Mesenchymal stem cell (in vitro differentiated cells and primary cell): ENCODE data around the gene HCFC1R1.

ENCODE experiments used
- DNase-seq: peaks from one replicate; pipeline ENCODE4 v3.0.0-alpha.2; 2013
- H2AFZ ChIP-seq: one replicate; pipeline ENCODE4 v1.6.1; 2013; ENCODE audit warnings: low read depth, mild to moderate bottlenecking, control low read depth, inconsistent platforms, low read length, moderate library complexity
- H2AK5ac ChIP-seq: 2 replicates; pipeline ENCODE4 v1.6.1; 2013; ENCODE audit warnings: low read length, moderate library complexity, mild to moderate bottlenecking, inconsistent platforms; ENCODE audit not compliant: severe bottlenecking
- H2BK120ac ChIP-seq: one replicate; pipeline ENCODE4 v1.6.1; 2013; ENCODE audit warnings: low read depth, mild to moderate bottlenecking, inconsistent platforms, low read length, moderate library complexity
- H2BK12ac ChIP-seq, 2 experiments: one replicate each; pipeline ENCODE4 v1.6.1; 2013; ENCODE audit warnings: inconsistent platforms in 2 of 2, low read length in 2 of 2, mild to moderate bottlenecking in 2 of 2, moderate library complexity in 2 of 2, control low read depth in 1 of 2
- H2BK15ac ChIP-seq: one replicate; pipeline ENCODE4 v1.6.1; 2013; ENCODE audit warnings: mild to moderate bottlenecking, low read depth, inconsistent platforms; ENCODE audit not compliant: poor library complexity, severe bottlenecking
- H2BK5ac ChIP-seq: 2 replicates; pipeline ENCODE4 v1.6.1; 2013; ENCODE audit warnings: low read depth, mild to moderate bottlenecking, low read length, control low read depth, inconsistent platforms; ENCODE audit not compliant: poor library complexity, severe bottlenecking
- H3K14ac ChIP-seq, 2 experiments: one replicate each; pipeline ENCODE4 v1.6.1; 2013; ENCODE audit warnings: inconsistent platforms in 2 of 2, low read length in 2 of 2, control low read depth in 1 of 2, mild to moderate bottlenecking in 1 of 2, moderate library complexity in 1 of 2
- H3K18ac ChIP-seq, 2 experiments: one replicate each; pipeline ENCODE4 v1.6.1; 2013; ENCODE audit warnings: inconsistent platforms in 2 of 2, low read length in 2 of 2, control low read depth in 1 of 2, low read depth in 1 of 2, mild to moderate bottlenecking in 1 of 2
- H3K23ac ChIP-seq, 2 experiments: one replicate each; pipeline ENCODE4 v1.6.1; 2013; ENCODE audit warnings: inconsistent platforms in 2 of 2, low read length in 2 of 2, mild to moderate bottlenecking in 2 of 2, moderate library complexity in 2 of 2, control low read depth in 1 of 2
- H3K27ac ChIP-seq: 2 replicates; pipeline ENCODE4 v1.5.1; 2013; ENCODE audit warnings: mild to moderate bottlenecking, moderate library complexity, low read length, control low read depth, inconsistent platforms; ENCODE audit not compliant: poor library complexity, severe bottlenecking
- H3K27me3 ChIP-seq, 2 experiments: 2 replicates each; pipeline versions ENCODE4 v1.6.1 to v1.7.0; 2013; ENCODE audit warnings: low read length in 2 of 2, mild to moderate bottlenecking in 2 of 2, moderate library complexity in 2 of 2, control low read depth in 1 of 2, inconsistent platforms in 1 of 2; ENCODE audit not compliant: control insufficient read depth in 1 of 2, insufficient read depth in 1 of 2
- H3K36me3 ChIP-seq, 2 experiments: 2 replicates each; pipeline versions ENCODE4 v1.6.1 to v1.7.0; 2013; ENCODE audit warnings: low read length in 2 of 2, control low read depth in 1 of 2, inconsistent platforms in 1 of 2, low read depth in 1 of 2, mild to moderate bottlenecking in 1 of 2; ENCODE audit not compliant: insufficient read depth in 2 of 2, control insufficient read depth in 1 of 2
- H3K4ac ChIP-seq, 2 experiments: one replicate each; pipeline ENCODE4 v1.6.1; 2013; ENCODE audit warnings: inconsistent platforms in 2 of 2, low read length in 2 of 2, mild to moderate bottlenecking in 2 of 2, moderate library complexity in 2 of 2, control low read depth in 1 of 2, low read depth in 1 of 2
- H3K4me1 ChIP-seq: 2 replicates; pipeline ENCODE4 v1.6.1; 2013; ENCODE audit warnings: low read depth, low read length, control low read depth; ENCODE audit not compliant: control insufficient read depth, insufficient read depth
- H3K4me2 ChIP-seq: 2 replicates; pipeline ENCODE4 v1.6.1; 2013; ENCODE audit warnings: low read length, mild to moderate bottlenecking, inconsistent platforms; ENCODE audit not compliant: poor library complexity, severe bottlenecking
- H3K4me3 ChIP-seq, 2 experiments: 2 replicates each; pipeline versions ENCODE4 v1.5.1 to v1.7.0; 2013; ENCODE audit warnings: low read length in 2 of 2, mild to moderate bottlenecking in 2 of 2, control low read depth in 1 of 2, low read depth in 1 of 2; ENCODE audit not compliant: insufficient read depth in 1 of 2
- H3K79me1 ChIP-seq: replicated peaks from 2 replicates; pipeline ENCODE4 v1.6.1; 2013; ENCODE audit warnings: mild to moderate bottlenecking, control low read depth, low read length, inconsistent platforms; ENCODE audit not compliant: poor library complexity, severe bottlenecking
- H3K9ac ChIP-seq: 2 replicates; pipeline ENCODE4 v1.7.0; 2013; ENCODE audit warnings: mild to moderate bottlenecking, low read length, moderate library complexity
- H3K9me3 ChIP-seq: 2 replicates; pipeline ENCODE4 v1.7.0; 2013; ENCODE audit warnings: mild to moderate bottlenecking, low read length; ENCODE audit not compliant: control insufficient read depth
- H4K8ac ChIP-seq: one replicate; pipeline ENCODE4 v1.6.1; 2013; ENCODE audit warnings: inconsistent platforms, mild to moderate bottlenecking, low read length, moderate library complexity
- H4K91ac ChIP-seq: one replicate; pipeline ENCODE4 v1.6.1; 2013; ENCODE audit warnings: mild to moderate bottlenecking, low read length, inconsistent platforms
- WGBS: methylation state at CpG from one replicate; pipeline ENCODE4 v1.1.7; 2013; ENCODE audit warnings: mixed read lengths; 5-methylcytosine and 5-hydroxymethylcytosine counted together

Gene HCFC1R1

GRCh38 chr16:3025032-3026002 is 1.6 kb upstream of the HCFC1R1 start:
- Histone ChIP-seq H2AK5ac (no peak overlapping the region), H3K79me1 (peaks cover 4% of the 10 kb centered on the region), H2BK5ac (no peak overlapping the region), H2BK15ac (no peak overlapping the region), H3K23ac (no peak overlapping the region), H3K18ac (no peak overlapping the region), H2BK120ac (no peak overlapping the region), H3K14ac (no peak overlapping the region), H4K91ac (no peak overlapping the region), H3K4ac (no peak overlapping the region), H3K27me3 (peaks cover 0 to 17% of the 10 kb centered on the region in 2 experiments), H3K4me1 (peaks cover 25% of the 10 kb centered on the region), H3K4me3 (no peak overlapping the region), H3K27ac (no peak overlapping the region), H3K9me3 (no peaks in the 10 kb centered on the region), H4K8ac (no peak overlapping the region), H3K4me2 (no peak overlapping the region), H3K9ac (no peak overlapping the region), H2AFZ (no peak overlapping the region), H2BK12ac (no peak overlapping the region), H3K36me3 (peaks cover 24 to 58% of the 10 kb centered on the region in 2 experiments)
- WGBS, result 97% methylated on average over 18 of the region's 18 CpGs
- no peak for DNase-seq

GRCh38 chr16:3023415-3023668 is 400 bp downstream of the HCFC1R1 start:
- Histone ChIP-seq H3K9ac (peak overlapping the region; percentile 100), H3K36me3 (peaks cover 24 to 50% of the 10 kb centered on the region in 2 experiments), H3K27ac (peak overlapping the region; percentile 100), H3K4me3 (peak overlapping the region; percentile 57 to 89), H2AK5ac (peak overlapping the region; percentile 99), H3K23ac (peak overlapping the region in 1 of 2 experiments; percentile 85), H3K79me1 (peaks cover 6% of the 10 kb centered on the region), H3K4me2 (peak overlapping the region; percentile 85), H3K14ac (peak overlapping the region in 1 of 2 experiments; percentile 89), H3K27me3 (peaks cover under 1 to 4% of the 10 kb centered on the region in 2 experiments), H4K8ac (peak overlapping the region; percentile 92), H3K9me3 (no peaks in the 10 kb centered on the region), H2BK120ac (peak overlapping the region; percentile 80), H2BK15ac (no peak overlapping the region), H3K4ac (peak overlapping the region; percentile 77 to 87), H2BK5ac (peak overlapping the region; percentile 100), H4K91ac (peak overlapping the region; percentile 96), H3K18ac (peak overlapping the region; percentile 94 to 98), H2BK12ac (peak overlapping the region; percentile 6 to 93), H3K4me1 (peaks cover 27% of the 10 kb centered on the region), H2AFZ (no peak overlapping the region)
- no peak for DNase-seq
- 6% methylated on average over 6 of the region's 6 CpGs for WGBS

- Histone ChIP-seq H2BK5ac (peak overlapping the region; percentile 100), H3K9ac (peak overlapping the region; percentile 100), H3K4me3 (peak overlapping the region; percentile 57 to 89), H3K27me3 (peaks cover 5 to 9% of the 10 kb centered on the region in 2 experiments), H3K9me3 (no peaks in the 10 kb centered on the region), H3K23ac (peak overlapping the region in 1 of 2 experiments; percentile 85), H3K4ac (peak overlapping the region; percentile 87 to 94), H3K18ac (peak overlapping the region; percentile 94 to 98), H3K79me1 (peaks cover 6% of the 10 kb centered on the region), H3K4me2 (peak overlapping the region; percentile 85), H3K36me3 (peaks cover 24 to 47% of the 10 kb centered on the region in 2 experiments), H2AFZ (no peak overlapping the region), H4K91ac (peak overlapping the region; percentile 96), H4K8ac (peak overlapping the region; percentile 92), H3K14ac (peak overlapping the region in 1 of 2 experiments; percentile 89), H2BK15ac (peak overlapping the region; percentile 93), H2AK5ac (peak overlapping the region; percentile 99), H3K27ac (peak overlapping the region; percentile 100), H3K4me1 (peaks cover 28% of the 10 kb centered on the region), H2BK120ac (peak overlapping the region; percentile 80), H2BK12ac (peak overlapping the region; percentile 94 to 95)
- WGBS, result 5% methylated on average over 6 of the region's 8 CpGs
- DNase-seq, result peak; percentile 62
These were observed 893 bp downstream of the HCFC1R1 start for GRCh38 chr16:3022684-3023414.
